GM12872 (cell line): Measurements from ENCODE around the gene MMP1.

Experiments used
- TF ChIP-seq, protein P1 (sequence below): IDR thresholded peaks from 3 replicates; pipeline ENCODE4 v1.5.1; 2011; ENCODE audit warnings: low read depth, mild to moderate bottlenecking, low read length, moderate library complexity; ENCODE audit not compliant: insufficient read depth

The MMP1 gene

DNA sequence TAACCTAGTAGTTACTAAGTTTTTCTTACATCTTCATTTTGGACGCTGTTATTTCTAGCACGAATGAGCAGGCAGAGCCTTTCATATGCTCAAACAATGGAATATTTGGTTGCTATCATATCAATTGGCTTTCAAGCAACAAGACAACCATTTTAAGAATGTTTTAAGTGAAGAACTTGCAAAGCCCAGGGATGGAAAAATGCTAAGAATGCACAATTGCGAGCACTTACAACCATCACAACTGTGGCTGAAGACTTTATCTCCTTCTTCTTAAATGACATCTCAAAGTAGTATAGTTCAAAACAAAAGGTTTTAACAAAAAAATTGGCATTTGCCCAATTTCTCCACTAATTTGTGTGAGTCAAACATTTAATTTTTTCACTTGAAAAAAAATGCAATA lies 8.3 kb upstream of the MMP1 start:
- TF ChIP-seq, protein P1, sequence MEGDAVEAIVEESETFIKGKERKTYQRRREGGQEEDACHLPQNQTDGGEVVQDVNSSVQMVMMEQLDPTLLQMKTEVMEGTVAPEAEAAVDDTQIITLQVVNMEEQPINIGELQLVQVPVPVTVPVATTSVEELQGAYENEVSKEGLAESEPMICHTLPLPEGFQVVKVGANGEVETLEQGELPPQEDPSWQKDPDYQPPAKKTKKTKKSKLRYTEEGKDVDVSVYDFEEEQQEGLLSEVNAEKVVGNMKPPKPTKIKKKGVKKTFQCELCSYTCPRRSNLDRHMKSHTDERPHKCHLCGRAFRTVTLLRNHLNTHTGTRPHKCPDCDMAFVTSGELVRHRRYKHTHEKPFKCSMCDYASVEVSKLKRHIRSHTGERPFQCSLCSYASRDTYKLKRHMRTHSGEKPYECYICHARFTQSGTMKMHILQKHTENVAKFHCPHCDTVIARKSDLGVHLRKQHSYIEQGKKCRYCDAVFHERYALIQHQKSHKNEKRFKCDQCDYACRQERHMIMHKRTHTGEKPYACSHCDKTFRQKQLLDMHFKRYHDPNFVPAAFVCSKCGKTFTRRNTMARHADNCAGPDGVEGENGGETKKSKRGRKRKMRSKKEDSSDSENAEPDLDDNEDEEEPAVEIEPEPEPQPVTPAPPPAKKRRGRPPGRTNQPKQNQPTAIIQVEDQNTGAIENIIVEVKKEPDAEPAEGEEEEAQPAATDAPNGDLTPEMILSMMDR: no peak

DNA sequence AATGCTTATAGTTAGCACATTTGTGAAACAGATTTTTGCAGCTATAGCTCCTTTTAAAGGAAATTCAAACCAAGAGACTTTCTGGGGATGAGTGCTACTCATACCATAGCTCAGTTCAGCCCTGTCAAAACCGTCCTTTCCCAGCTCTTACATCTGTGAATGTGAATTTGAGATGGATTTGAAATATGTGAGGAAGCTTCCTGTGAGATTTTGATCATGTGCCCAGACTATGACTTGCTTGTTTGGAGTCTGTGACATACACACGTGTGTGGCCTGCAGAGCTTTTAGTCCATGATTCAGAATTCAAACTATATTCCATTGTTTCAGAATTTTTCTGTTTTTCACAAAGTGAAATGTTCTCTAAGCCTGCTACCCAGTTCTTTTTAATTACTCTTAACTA lies 4.4 kb upstream of the MMP1 start:
- TF ChIP-seq, protein P1: no peak

DNA sequence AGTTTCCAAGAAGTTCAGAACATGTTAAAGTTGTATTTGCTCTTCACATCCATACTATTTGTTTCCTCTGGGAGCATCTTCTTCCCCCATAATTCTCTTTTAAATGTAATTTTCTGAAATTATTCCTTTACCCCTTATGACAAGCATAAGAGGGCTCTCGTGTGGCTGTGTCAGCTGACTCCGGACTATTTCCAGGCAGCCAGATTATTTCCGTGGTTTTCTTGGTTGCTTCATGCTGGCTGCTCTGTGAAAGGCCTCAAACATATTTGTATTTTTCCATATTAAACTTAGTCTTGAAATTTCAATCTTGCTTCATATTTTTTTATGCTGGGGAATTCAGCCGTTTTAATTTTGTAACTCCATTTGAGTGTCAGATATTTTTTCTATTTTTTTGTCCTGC lies 2.8 kb upstream of the MMP1 start:
- TF ChIP-seq, protein P1: no peak

DNA sequence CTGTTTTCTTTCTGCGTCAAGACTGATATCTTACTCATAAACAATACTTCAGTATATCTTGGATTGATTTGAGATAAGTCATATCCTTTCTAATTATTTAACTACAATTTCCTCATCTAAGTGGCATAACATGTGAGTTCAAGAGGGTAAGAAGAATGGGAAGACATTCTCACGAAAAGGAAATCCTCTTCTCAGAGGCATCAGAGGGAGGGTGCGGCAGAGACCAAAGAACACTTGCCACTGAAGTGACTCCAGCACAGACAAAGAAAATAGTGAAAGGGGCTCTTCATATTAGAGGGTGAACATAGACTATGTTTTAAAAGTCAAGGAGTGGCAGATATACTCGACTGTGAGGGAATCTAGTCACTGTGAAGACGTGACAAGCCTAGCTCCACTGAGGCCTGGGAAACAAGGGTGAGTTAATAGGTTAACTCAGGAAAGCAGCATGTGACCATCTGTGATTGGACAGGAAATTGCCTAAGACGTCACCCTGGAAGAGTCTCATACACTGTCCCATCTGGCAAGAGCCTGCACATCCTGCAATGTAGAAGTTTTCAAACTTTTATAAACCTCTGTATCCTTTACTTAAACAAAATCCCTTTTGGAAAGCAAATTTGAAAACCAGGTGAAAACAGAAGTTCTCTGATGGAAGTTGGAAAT lies 1.9 kb upstream of the MMP1 start:
- TF ChIP-seq, protein P1: no peak

DNA sequence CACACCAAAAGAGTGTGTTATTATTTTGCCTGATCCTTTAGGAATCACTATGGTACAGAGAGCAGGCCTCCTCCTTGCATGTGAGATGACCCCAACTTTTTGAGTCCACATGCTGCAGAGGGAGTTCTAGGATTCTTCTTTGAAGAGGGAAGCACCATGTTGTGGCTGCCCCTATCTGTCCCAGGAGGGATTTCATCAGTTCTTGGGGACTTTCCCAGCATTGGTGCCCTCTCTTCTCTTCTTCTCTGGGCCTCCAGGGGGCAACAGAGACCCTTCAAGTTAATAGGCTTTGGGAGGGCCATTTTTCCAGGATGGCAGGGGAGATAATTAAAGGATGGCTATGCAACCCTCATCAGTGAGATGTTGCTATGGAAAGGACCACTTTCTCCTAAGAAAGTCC lies 3.6 kb downstream of the MMP1 start:
- TF ChIP-seq, protein P1: peak; percentile 66

DNA sequence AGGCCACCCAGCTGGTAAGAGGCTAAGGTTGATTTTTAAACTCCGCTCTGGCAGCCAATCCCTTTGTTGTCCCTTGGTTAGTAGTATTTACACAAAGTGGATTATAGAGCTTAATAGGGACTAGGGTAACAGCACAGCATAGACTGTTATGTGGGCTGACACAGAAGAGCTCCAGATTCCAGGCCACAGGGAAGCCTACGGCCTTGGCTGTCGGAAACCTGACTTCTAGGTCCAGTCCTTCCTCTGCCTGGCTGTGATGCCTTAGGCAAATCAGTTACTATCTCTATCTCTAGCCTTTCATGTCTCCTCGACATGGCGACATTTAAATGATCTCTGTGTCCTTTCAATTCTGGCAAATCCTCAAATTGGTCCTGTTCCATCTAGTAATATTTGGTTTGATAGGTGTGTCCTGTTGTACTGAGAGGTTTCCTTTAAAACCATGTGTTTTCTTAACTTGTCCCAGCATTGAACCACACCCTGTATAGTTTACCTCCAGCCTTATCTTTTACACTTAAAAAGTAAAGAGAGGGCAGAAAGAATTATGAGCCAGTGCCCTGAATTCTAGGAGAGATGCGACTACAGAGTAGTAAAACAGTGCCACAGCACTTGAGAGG lies 4.2 kb downstream of the MMP1 start:
- TF ChIP-seq, protein P1: no peak

DNA sequence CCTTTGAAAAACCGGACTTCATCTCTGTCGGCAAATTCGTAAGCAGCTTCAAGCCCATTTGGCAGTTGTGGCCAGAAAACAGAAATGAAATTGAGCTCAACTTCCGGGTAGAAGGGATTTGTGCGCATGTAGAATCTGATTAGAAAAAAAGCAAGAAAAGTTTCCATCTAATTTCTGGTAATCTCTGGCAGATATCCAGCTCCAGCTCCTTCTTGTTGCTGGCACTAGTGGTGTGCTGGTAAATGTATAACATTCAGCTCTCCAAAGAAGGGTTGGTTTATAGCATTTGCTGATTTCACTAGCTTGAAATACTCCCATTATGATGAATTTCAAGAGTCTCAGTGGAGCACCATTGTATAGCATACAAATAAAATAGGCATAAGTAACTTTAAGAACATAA lies 5.4 kb downstream of the MMP1 start:
- TF ChIP-seq, protein P1: no peak
